GM18511 (cell line): ENCODE results near the gene C6orf47.

Experiments used
- ATAC-seq: cut with Tn5 transposase; IDR thresholded peaks from one replicate; pipeline ENCODE4 v1.9.1; 2021; ENCODE audit warnings: mild to moderate bottlenecking, moderate library complexity; ENCODE audit not compliant: unreplicated experiment

Gene C6orf47

DNA sequence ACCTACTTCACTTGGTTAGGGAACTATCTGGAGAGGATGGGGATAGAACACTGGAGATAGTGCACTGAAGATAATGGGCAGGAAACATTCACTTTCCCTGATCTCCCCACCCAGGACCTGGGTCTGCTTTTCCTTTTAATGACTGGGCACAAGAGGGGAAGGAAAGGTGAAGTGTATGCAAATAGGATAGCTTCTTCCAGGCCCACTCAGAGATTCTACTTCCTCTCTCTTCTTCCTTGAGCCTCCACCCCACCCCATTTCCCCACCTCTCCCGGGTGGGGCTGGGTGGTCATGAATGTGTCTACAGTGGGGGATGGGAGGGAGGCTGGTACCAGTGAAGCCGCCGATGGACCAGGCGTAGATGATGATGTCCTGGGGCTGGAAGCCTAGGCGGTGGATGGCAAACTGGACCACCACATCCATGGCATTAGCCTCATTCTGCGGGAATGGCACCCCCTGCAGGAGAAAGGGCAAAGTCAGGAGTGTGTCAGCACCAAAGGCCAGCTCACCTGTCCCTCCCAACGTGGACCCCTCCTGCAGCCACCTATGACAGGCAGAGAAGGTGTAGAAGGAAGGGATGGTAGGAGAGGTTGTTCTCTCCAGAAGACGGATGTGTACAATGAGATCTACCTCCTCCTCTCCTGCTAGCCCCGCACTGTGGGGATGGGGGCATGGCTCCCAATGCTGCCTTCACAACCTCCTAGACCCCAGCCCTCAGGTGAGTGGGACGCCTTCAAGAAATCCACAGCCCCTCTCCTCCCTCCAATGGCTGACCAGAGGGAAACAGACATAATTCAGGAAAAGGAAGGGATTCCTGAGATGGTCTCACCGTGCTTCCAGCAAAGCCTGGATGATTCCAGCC is 28.9 kb upstream of the C6orf47 start:
- ATAC-seq, result no peak

DNA sequence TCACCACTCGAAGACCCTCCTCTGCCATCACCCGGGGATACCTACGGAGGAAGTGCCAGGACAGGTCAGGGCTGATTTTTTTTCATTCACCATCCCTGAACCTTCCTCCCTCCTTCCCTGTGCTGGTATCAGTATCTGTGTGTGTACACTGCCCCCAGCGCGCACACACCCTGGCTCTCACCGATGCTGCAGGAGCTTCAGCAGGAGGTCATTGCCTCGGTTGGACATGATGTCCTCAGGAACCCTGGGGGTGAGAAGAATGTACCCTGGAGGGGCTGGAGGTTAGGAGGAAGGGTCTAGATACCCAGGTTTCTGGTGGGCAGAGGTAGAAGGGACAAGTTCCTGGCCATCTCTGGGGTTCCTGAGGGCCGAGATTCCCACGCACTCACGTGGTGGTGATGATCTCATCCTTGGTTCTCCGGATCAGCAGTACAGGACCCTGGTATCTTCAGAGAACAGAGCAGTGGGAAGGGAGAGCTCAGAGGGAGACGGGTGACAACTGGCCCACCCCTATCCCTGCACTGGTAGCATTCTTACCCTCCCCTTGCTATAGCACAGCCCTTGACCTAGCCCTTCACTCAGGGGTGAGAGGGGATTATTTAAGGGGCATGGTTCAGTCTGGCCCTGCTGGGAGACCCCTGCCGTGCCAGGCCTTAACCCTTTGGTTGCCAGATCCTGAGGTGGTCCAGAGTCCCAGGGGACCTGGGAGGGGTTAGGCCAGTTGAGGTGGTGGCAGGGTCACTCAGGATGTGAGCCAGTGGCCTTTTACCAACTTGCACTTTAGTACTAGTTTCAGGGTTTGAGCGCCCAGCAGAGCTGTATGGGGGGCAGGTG is 27.5 kb upstream of the C6orf47 start:
- no peak for ATAC-seq

DNA sequence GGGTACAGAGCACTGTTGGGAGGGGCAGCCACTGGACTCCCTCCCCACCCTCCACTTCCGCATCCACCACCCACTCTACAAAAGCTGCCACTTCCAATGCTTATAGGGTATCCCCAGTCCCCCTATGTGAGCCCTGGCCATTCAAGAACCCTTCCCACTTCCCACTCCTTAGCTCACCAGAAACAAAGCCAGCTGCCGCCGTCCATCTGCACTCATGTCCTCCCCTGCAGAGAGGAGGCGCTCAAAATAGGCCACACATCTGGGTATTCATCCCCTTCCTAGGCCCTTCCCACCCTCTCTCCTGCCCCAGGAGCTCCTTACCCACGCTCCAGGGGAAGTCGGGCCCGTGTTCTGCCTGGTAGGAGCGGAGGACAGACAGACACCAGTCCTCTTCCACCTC is 26.7 kb upstream of the C6orf47 start:
- ATAC-seq, result no peak

- ATAC-seq, result no peak
Measured at GRCh38 chr6:31686483-31686882, 25.9 kb upstream of the C6orf47 start.

DNA sequence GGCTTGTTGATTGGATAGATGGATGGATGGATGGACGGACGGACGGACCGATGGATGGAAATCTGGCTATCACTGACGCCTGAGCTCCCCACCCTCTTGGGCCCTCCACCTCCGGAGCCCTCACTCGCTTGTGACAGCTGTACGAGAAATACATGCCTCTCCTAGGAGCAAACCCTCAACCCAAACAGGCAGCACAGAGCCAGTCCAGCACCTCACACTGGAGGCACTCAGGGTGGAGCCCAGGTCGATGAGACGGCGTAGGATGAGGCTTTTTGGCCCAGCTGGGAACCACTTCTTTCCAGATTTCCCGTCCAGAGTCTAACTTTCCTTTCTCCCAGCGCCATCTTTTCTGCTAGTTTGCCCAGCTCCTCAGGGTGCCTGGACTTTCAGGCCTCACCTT is 23.0 kb upstream of the C6orf47 start:
- no peak for ATAC-seq

DNA sequence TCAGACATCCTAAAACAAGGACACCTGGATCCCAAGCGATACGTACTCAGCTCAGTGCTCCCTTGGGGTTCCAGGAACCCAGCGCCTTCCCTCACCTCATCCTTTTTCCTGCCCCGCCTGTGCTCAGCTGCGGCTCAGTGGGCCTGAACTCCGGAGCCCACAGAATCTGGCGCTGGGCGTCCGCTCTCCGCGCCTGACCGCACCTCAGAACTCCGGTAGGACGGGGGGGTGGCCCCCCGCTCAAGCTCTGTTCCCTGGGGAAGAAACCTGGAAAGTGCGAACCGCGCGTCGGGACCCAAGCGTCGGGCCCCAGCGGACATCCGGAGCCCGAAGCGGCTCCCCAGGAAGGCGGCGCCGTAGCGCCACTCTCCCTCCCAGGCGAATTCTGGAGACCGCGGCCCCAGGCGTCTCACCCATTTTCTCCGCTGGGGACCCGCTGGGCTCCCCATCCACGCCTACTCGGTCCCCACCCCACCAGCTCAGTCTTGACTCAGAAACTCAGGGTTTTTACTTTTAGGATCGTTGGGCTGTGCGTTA is 20.6 kb upstream of the C6orf47 start:
- no peak for ATAC-seq

DNA sequence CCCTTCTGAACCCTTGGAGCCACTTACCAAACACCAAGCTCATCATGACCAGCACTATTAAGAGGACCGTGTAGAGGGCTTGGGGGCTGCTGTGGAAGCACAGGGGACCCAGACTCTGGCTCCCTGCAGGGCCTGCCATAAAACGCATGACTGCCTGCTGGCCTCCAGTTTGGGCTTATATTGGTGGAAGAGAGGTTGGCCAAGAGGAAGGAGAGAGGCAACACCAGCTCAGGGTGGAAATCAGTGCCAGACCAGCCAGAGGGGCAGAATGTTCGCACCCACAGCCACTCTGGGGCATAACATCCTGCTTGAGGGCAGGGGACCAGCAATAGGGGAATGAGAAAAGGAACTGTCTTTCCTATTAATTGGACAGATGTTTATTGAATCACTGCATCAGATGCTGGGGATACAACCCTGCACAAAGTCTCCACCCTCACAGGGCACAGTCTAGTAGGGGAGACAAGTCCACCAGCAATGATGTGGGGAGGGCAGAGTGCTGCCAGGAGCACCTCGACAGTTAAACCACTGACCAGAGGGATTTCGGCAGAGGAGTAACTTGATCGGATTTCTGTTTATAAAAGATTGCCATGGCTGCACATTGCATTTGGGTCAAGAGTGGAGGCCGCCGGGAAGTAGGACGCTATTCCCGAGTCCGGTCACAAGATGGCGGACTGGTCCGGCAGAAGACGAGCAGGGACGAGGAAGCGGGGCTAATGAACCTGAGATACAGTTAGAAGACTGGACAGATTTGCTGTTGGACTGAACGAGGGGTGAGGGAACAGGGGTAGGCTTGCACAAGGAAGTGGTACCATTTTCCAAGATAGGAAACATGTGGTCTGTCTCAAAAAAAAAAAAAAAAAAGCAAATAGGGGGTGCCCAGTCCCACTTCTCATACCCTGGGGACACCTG is 19.9 kb upstream of the C6orf47 start, which contains the start of gene LY6G5C:
LY6G5C (minus strand) TSS at position 842 of the 909 bp plus-strand sequence; CDS start at position 148, 694 bp downstream.
- no peak for ATAC-seq

DNA sequence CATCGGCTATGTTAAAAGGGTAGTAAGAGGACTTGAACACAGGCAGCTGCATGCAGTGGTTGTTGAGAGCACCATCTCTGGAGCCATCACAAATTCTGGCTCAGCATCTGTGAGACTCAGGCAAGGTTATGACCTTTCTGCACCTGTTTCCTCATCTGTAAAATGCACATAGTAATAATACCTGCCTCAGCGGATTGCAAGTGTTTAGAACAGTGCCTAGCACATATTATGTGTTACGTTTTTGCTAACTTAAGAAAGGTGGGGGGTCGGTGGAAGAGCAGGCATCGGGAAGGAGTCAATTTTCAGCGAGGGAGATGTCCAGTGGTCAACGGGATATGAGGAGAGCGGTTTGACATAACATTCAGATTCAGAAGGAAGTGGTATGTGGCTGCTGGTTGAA is 17.4 kb upstream of the C6orf47 start:
- no peak for ATAC-seq

DNA sequence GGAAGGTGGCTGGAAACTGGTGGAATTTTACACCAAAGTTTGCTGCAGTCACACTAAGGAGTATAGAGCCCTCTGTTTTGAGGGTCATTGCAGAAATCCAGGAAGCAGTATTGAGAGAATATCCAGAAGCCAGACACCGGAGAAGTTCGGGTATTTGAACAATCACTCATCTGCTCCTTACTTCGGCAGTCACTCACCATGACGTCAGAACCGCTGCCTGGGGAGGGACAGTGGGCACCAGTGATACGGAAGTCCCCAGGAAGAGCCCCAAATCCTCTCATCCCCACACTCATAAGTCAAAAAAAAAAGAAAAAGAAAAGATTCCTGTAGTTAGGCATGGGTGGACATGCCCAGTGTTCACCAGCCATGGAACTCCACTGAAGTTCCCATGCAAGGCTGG is 16.3 kb upstream of the C6orf47 start:
- ATAC-seq, result no peak

DNA sequence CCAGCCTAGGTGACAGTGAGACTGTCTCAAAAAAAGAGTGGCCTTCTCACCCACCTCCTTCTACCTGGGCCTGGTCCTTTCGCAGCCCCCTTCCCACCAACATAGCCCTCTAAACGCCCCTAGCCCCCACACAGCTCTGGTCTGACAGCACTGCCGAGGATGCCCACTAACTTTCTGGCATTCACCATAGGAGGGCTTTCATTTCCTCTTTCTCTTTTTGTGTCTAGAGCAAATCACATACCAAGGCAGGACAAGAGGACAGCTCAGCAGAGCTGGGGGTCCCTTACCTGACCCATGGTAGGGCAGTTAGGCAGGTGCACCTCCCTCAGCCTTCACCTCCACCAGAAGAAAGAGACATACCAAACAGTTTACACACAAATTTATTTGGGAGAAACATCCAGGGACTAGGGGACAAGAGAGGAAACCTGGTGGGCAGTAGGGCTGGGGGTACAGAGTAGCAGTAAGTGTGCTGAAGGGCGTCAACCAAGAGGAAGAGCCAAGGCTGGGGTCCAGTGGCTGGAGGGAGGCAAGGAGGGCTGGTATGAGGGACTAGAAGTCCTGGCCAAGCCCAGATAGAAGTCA is 15.8 kb upstream of the C6orf47 start:
- no peak for ATAC-seq

- ATAC-seq, result no peak
Measured at GRCh38 chr6:31669676-31670075, 9.1 kb upstream of the C6orf47 start, which contains the start of gene LY6G5B. LY6G5B (plus strand) TSS chr6:31669976; CDS start chr6:31670951, 975 bp downstream.

DNA sequence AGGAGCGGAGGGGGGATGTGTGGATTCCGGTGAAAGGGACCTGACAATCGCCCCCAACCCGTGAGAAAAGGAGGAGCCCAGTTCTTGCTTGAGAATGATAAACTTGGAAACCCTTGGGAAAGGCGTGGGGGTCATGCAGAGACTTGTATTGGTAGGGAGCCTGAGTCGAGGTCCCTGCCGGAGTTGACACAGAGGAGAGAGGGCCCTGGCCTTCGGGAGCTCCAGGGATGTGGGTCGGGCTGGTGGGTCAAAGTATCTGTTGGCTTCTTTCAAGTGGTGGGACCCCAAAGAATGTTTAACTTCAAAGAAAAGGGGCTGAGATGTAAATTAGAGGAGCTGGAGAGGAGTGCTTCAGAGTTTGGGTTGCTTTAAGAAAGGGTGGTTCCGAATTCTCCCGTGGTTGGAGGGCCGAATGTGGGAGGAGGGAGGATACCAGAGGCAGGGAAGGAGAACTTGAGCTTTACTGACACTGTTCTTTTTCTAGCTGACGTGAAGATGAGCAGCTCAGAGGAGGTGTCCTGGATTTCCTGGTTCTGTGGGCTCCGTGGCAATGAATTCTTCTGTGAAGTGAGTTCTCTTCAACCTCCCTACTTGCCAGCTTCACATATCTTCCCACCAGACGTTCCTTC is 5.9 kb upstream of the C6orf47 start:
- no peak for ATAC-seq

DNA sequence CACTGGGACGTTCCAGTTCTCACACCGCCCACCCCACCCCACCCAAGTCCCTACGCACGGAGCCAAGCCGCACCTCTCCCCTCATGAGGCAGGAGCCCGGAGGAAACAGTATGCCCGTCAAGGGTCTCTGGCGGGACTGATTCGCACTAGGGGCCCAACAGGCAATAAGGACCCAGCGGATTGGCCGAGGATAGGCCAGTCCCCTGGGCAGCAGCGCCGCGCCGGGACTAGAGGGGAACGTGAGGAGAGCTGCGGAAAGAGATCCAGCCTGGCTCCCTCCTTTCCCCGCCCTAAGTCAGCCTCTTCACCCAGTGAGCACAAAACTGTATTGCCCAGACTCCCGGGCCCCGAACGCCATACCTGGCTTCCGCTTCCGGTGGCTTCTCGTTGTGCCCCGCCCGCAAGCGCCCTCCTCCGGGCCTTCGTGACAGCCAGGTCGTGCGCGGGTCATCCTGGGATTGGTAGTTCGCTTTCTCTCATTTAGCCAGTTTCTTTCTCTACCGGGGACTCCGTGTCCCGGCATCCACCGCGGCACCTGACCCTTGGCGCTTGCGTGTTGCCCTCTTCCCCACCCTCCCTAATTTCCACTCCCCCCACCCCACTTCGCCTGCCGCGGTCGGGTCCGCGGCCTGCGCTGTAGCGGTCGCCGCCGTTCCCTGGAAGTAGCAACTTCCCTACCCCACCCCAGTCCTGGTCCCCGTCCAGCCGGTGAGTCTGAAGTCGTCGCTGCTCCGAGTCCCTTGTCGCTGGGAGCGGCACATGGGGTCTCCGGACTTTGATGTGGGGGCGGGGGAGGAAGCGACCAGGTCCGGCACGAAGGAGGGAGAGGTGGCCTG is 5.1 kb upstream of the C6orf47 start, which contains the start of gene CSNK2B:
CSNK2B (plus strand) TSS at position 580 of the 836 bp plus-strand sequence. CDS start 752 bp downstream, outside the sequence.
- ATAC-seq, result peak; percentile 82

DNA sequence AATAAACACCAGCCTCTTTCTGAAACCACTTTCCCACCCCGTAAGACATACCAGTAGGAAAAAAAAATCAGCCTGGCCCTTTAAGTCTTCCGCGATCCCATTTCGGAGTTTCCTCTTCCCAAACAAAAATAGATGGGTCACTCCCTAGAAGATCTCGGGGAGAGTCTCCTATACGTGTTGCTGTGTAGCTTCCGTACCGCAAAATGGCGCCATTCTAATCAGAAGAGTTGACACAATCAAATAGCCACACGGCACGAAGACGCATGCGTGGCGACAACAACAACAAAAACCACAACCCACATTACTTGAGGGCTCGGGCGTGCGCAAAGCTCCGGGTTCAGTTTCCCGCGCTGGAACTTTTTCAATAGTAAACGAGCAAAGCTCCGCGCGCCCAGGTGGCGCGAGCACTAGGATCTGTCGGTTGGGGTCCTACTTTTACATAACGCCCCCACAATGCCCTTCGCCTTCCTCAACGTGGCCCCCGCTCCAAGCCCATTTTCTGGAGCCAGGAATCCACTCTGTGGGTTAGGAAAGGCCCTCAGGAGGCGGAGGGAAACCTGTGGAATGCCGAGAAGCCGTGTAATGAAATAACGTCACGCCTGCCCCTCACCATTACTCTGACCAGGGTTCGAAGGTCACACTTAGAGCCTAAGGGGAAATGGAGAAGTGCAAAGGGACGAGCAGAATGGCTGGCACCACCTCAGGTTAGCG is 4.4 kb upstream of the C6orf47 start, which contains the start of gene GPANK1:
GPANK1 (minus strand) TSS at position 208 of the 711 bp plus-strand sequence. CDS start 519 bp downstream, outside the sequence.
- peak; percentile 35 for ATAC-seq

- ATAC-seq, result no peak
Measured at GRCh38 chr6:31663961-31664789, 3.6 kb upstream of the C6orf47 start.

DNA sequence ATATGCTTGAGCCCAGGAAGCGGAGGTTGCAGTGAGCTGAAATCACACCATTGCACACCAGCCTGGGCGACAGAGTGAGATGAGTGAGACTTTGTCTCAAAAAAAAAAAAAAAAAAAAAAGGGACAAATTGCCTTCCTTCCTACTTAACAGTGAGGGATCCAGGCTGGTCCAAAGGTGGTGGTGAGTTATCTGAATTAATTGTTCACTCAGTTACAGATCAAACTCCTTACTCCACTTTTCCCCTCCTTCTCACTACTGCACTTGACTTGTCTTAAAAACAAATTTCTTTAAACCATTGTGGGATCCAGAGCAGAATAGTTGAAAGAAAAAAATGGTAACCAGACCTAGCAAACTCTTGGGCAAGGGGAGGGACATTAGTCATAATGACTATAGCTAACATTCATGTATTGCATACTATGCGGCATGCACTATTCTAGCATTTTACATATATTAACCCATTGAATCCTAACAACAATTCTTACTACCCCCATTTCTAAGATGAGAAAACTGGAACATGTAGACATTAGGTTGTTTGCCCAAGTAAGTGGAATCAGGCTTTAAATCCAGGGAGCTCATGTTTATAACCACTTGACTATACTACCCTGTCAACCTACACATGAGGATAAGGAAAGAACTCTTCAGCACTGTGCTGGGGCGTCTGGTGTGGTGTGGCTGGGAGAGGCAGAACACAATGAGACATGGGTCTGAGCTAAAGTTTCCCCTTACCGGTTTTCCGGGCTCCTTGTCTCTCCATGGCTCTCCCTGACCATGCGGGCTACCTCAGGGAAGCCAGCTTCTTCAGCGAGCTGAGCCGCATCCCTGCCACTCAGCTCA is 2.8 kb upstream of the C6orf47 start:
- no peak for ATAC-seq
